PC-3 (cell line): ENCODE results near the gene LPAR1. TPM values are rescaled to one million over a fixed set of nuclear protein-coding genes. Genes with fewer than 3 reads are reported as not detected.
"Not testable (repeated sequence)": the region's sequence is repeated elsewhere in the genome, so short reads cannot be mapped to it uniquely, and the experiment has no call there.

Source experiments
- ATAC-seq: fragments of 200-7000 bp; cut with Tn5 transposase; 2 replicates; pipeline ENCODE4 v1.9.1; 2020; ENCODE audit warnings: mild to moderate bottlenecking, moderate library complexity
- BruUV-seq: library from RNA; stranded (reverse); fragments of 400-500 nt; replicated peaks from 2 replicates; lab custom pipeline; 2021; lab: Mats Ljungman, UMichigan
- CTCF ChIA-PET: fragments of 300-600 bp; sonication (Branson Sonifier 250); formaldehyde crosslinking; loops from one replicate; lab custom pipeline; 2022; ENCODE audit warnings: antibody characterized with exemption; lab: Charles Lee
- POLR2A ChIA-PET: fragments of 300-600 bp; sonication (Branson Sonifier 250); formaldehyde crosslinking; loops from one replicate; lab custom pipeline; 2022; ENCODE audit warnings: antibody characterized with exemption; ENCODE audit not compliant: unreplicated experiment; lab: Charles Lee
- DNase-seq: peaks from one replicate; pipeline ENCODE4 v3.0.0-alpha.2; 2015
- H2AFZ ChIP-seq: fragments of 300-600 bp; sonication (generic); 2 replicates; pipeline ENCODE4 v1.6.0; 2016; ENCODE audit warnings: antibody characterized with exemption, low read length
- H3F3A ChIP-seq: fragments of 300-600 bp; sonication (generic); one replicate; pipeline ENCODE4 v1.6.0; 2017; ENCODE audit warnings: antibody characterized with exemption, low read length, control low read depth, mild to moderate bottlenecking; ENCODE audit not compliant: unreplicated experiment
- H3K27ac ChIP-seq: fragments of 300-600 bp; sonication (generic); 2 replicates; pipeline ENCODE4 v1.5.1; 2016; ENCODE audit warnings: mild to moderate bottlenecking, low read length
- H3K27me3 ChIP-seq: fragments of 300-600 bp; sonication (generic); 2 replicates; pipeline ENCODE4 v1.6.1; 2016; ENCODE audit warnings: low read length, mixed read lengths
- H3K36me3 ChIP-seq: fragments of 300-600 bp; sonication (generic); 2 replicates; pipeline ENCODE4 v1.6.1; 2016; ENCODE audit warnings: low read depth, mixed run types, low read length, mixed read lengths
- H3K4me1 ChIP-seq: fragments of 300-600 bp; sonication (generic); 2 replicates; pipeline ENCODE4 v1.5.1; 2016; ENCODE audit warnings: low read length; ENCODE audit not compliant: insufficient read depth
- H3K4me2 ChIP-seq: fragments of 300-600 bp; sonication (generic); 2 replicates; pipeline ENCODE4 v1.6.0; 2016; ENCODE audit warnings: low read length
- H3K4me3 ChIP-seq: fragments of 300-600 bp; sonication (generic); 2 replicates; pipeline ENCODE4 v1.5.1; 2016; ENCODE audit warnings: mild to moderate bottlenecking, low read length, mixed read lengths
- H3K79me2 ChIP-seq: fragments of 300-600 bp; sonication (generic); 2 replicates; pipeline ENCODE4 v1.6.1; 2017; ENCODE audit warnings: low read length, mixed read lengths
- H3K9ac ChIP-seq: fragments of 300-600 bp; sonication (generic); 2 replicates; pipeline ENCODE4 v1.6.0; 2016; ENCODE audit warnings: mild to moderate bottlenecking, low read length
- H3K9me2 ChIP-seq: fragments of 300-600 bp; sonication (generic); replicated peaks from 2 replicates; pipeline ENCODE4 v1.6.1; 2016; ENCODE audit warnings: mixed run types, low read length, mixed read lengths
- H3K9me3 ChIP-seq: fragments of 300-600 bp; sonication (generic); 2 replicates; pipeline ENCODE4 v1.6.1; 2016; ENCODE audit warnings: low read length, mixed read lengths
- H4K20me1 ChIP-seq: fragments of 300-600 bp; sonication (generic); 2 replicates; pipeline ENCODE4 v1.6.1; 2016; ENCODE audit warnings: low read length, mixed read lengths
- CTCF ChIP-seq: fragments of 300-600 bp; sonication (generic); conservative IDR thresholded peaks from 2 replicates; pipeline ENCODE4 v1.5.1; 2017; ENCODE audit warnings: antibody characterized with exemption, low read depth, mild to moderate bottlenecking, low read length
- EZH2 ChIP-seq: fragments of 300-600 bp; sonication (generic); IDR thresholded peaks from one replicate; pipeline ENCODE4 v1.6.1; 2017; ENCODE audit warnings: antibody characterized with exemption, mild to moderate bottlenecking, low read length; ENCODE audit not compliant: unreplicated experiment
- EZH2phosphoT487 ChIP-seq: fragments of 300-600 bp; sonication (generic); IDR thresholded peaks from 2 replicates; pipeline ENCODE4 v1.6.1; 2018; ENCODE audit warnings: mild to moderate bottlenecking, antibody characterized with exemption, low read length, borderline replicate concordance
- intact Hi-C: fragments of 100-400 bp; cut with micrococcal nuclease; formaldehyde crosslinking; loops from 2 replicates; pipeline ENCODE4 v1.9.0; 2023
- total RNA-seq: library from RNA; depleted of rRNA; stranded (reverse); fragments of >200 nt; gene quantifications from 2 replicates; pipeline ENCODE4 v1.2.3, GENCODE V29; 2014

The LPAR1 gene
- total RNA-seq, 1 experiment from 2014 or later = 67.9 TPM

- no peak overlapping the region for H3K9ac ChIP-seq
- H3K27me3 ChIP-seq = no peaks in the 10 kb centered on the region
- H3K4me2 ChIP-seq = no peak overlapping the region
- BruUV-seq = no TSS peak
- ChIA-PET CTCF (no interaction called here), POLR2A (no interaction called here)
- H3F3A ChIP-seq = no peaks in the 10 kb centered on the region
- H3K79me2 ChIP-seq = no peaks in the 10 kb centered on the region
- TF ChIP-seq EZH2phosphoT487 (no peak), CTCF (no peak), EZH2 (no peak)
- H3K36me3 ChIP-seq = no peaks in the 10 kb centered on the region
- H3K9me2 ChIP-seq = no peaks in the 10 kb centered on the region
- no peak overlapping the region for H2AFZ ChIP-seq
- no peaks in the 10 kb centered on the region for H3K9me3 ChIP-seq
- H3K27ac ChIP-seq = no peak overlapping the region
- no peaks in the 10 kb centered on the region for H4K20me1 ChIP-seq
- intact Hi-C loops = no loop called here
- ATAC-seq = no peak
- no peaks in the 10 kb centered on the region for H3K4me1 ChIP-seq
- no peak for DNase-seq
- no peak overlapping the region for H3K4me3 ChIP-seq
Measured at GRCh38 chr9:110825950-110826349, 212.3 kb downstream of the LPAR1 start.

DNA sequence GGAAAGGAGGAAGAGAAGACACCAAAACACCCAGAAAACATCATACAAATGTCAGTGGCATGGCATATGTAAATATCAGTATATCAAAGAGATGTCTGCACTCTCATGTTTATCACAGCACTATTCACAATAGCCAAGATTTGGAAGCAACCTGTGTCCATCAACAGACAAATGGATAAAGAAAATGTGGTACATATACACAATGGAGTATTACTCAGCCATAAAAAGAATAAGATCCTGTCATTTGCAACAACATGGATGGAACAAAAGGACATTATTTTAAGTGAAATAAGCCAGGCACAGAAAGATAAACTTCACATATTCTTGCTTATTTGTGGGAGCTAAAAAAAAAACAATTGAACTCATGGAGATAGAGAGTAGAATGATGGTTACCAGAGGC, 213.1 kb downstream of the LPAR1 start:
- H3F3A ChIP-seq, H3K9me3 ChIP-seq, H3K36me3 ChIP-seq, H2AFZ ChIP-seq, CTCF ChIA-PET, BruUV-seq, H3K9me2 ChIP-seq, H3K79me2 ChIP-seq, H3K4me1 ChIP-seq, H3K27ac ChIP-seq, H3K4me2 ChIP-seq, intact Hi-C loops, ATAC-seq, H3K9ac ChIP-seq, H3K27me3 ChIP-seq, H4K20me1 ChIP-seq, POLR2A ChIA-PET, H3K4me3 ChIP-seq, DNase-seq: not testable (repeated sequence)
